Prostate gland (tissue), 2 donors: Measurements from ENCODE around the gene EIF5A. TPM values are rescaled to one million over a fixed set of nuclear protein-coding genes. Genes with fewer than 3 reads are reported as not detected.

ENCODE experiments used
- DNase-seq: peaks from one replicate; pipeline ENCODE4 v3.0.0-alpha.2; 2019; ENCODE audit warnings: low spot score
- H3K27ac ChIP-seq, 2 donors: fragments of 200-600 bp; sonication (generic); 2 replicates each; pipeline ENCODE4 v1.5.1; 2017 to 2019
- H3K27me3 ChIP-seq: fragments of 200-600 bp; sonication (generic); replicated peaks from 2 replicates; pipeline ENCODE4 v1.5.1; 2019; ENCODE audit not compliant: insufficient read depth
- H3K36me3 ChIP-seq, 2 donors: fragments of 200-600 bp; sonication (generic); 1 replicate in 1 of 2; 2 replicates in 1 of 2; pipeline versions ENCODE4 v1.5.1 to v1.8.1; 2017 to 2019
- H3K4me1 ChIP-seq: fragments of 200-600 bp; sonication (generic); replicated peaks from 2 replicates; pipeline ENCODE4 v1.5.1; 2019
- H3K4me3 ChIP-seq, 2 donors: fragments of 200-600 bp; sonication (generic); 2 replicates each; pipeline ENCODE4 v1.5.1; 2017 to 2019
- H3K9me3 ChIP-seq: fragments of 200-600 bp; sonication (generic); 2 replicates; pipeline ENCODE4 v1.5.1; 2017
- CTCF ChIP-seq, 4 experiments: fragments of 200-600 bp in 2 of 4; fragments of 450-650 bp in 2 of 4; sonication (generic) in 2 of 4; IDR thresholded peaks; 1 replicate in 3 of 4; 2 replicates in 1 of 4; pipeline ENCODE4 v1.5.1; 2016 to 2019; ENCODE audit warnings: antibody characterized with exemption in 4 of 4, mild to moderate bottlenecking in 2 of 4, moderate library complexity in 2 of 4
- POLR2A ChIP-seq: fragments of 450-650 bp; IDR thresholded peaks from one replicate; pipeline ENCODE4 v1.6.1; 2016; ENCODE audit warnings: antibody characterized with exemption, mild to moderate bottlenecking
- POLR2AphosphoS5 ChIP-seq: sonication (generic); formaldehyde crosslinking; IDR thresholded peaks from one replicate; pipeline ENCODE4 v1.6.1; 2017; ENCODE audit warnings: antibody characterized with exemption
- WGBS: methylation state at CpG from one replicate; pipeline ENCODE4 v1.1.5; 2018; 5-methylcytosine and 5-hydroxymethylcytosine counted together
- intact Hi-C: fragments of 100-400 bp; cut with DNase I; formaldehyde crosslinking; loops from one replicate; pipeline ENCODE4 v1.14.2; 2022
- small RNA-seq, 2 donors: library from RNA; depleted of rRNA; stranded (forward); fragments of <200 nt; gene quantifications; one replicate each; pipeline ENCODE3, GENCODE V24; 2016
- total RNA-seq, 2 donors: library from RNA; depleted of rRNA; stranded (reverse); fragments of >200 nt; gene quantifications; one replicate each; pipeline ENCODE4 v1.1.0, GENCODE V29; 2016

The EIF5A gene
- total RNA-seq, 2 donors from 2014 or later, result 172 to 195 TPM

- intact Hi-C loops, result loop anchor here (1.0 to 10.0 kb wide), 2 partner anchors 79 to 127 kb away; partner anchors contain the start of genes POLR2A and SLC35G6
- no peaks in the 10 kb centered on the region for H3K27me3 ChIP-seq
- no peaks in the 10 kb centered on the region for H3K36me3 ChIP-seq
- H3K4me1 ChIP-seq, result peaks cover 5% of the 10 kb centered on the region
- no peak overlapping the region for H3K27ac ChIP-seq
- no peak for DNase-seq
- WGBS, result 46% methylated on average over 2 of the region's 2 CpGs
- no peak overlapping the region for H3K4me3 ChIP-seq
- TF ChIP-seq CTCF (IDR thresholded peaks at IDR 0.05) (no peak), POLR2A (no peak), POLR2AphosphoS5 (no peak)
- H3K9me3 ChIP-seq, result no peaks in the 10 kb centered on the region
Observed at GRCh38 chr17:7357381-7357780, 50.0 kb downstream of the EIF5A start.

GRCh38 chr17:7361906-7362305 lies 54.5 kb downstream of the EIF5A start:
- Histone ChIP-seq H3K4me1 (no peaks in the 10 kb centered on the region), H3K27me3 (no peaks in the 10 kb centered on the region), H3K36me3 (no peaks in the 10 kb centered on the region), H3K4me3 (no peak overlapping the region), H3K27ac (no peak overlapping the region), H3K9me3 (no peaks in the 10 kb centered on the region)
- TF ChIP-seq CTCF (IDR thresholded peaks at IDR 0.05) (no peak), POLR2AphosphoS5 (no peak), POLR2A (no peak)
- intact Hi-C loops, result no loop called here
- DNase-seq, result no peak
- WGBS, result 39% methylated on average over 3 of the region's 3 CpGs

Small RNA genes within 50 kb of the gene (small RNA-seq; reads per million reads assigned to genes)
- gene AC026954.2 (0 reads per million in 2 donors), gene RF00019 (0 reads per million in 2 donors)

Other genes starting within 250 kb of the EIF5A start
- 1 to 10 TPM in 1 of 2 donors, under 1 TPM in 1; 0.55 to 5.7 TPM for gene CLEC10A, start 227.4 kb upstream of the EIF5A start, total RNA-seq
- under 1 TPM in 1 of 2 donors, not detected in 1; 0.41 TPM for gene ASGR2, start 192.8 kb upstream of the EIF5A start, total RNA-seq
- 1 to 10 TPM in 1 of 2 donors, under 1 TPM in 1; 0.50 to 9.4 TPM for gene ASGR1, start 128.3 kb upstream of the EIF5A start, total RNA-seq
- gene DLG4, start 87.8 kb upstream of the EIF5A start, total RNA-seq, result 10 to 100 TPM in 1 of 2 donors, 1 to 10 TPM in 1; 9.3 to 31.6 TPM
- 100 to 1,000 TPM; 589 to 593 TPM for gene ACADVL, start 87.7 kb upstream of the EIF5A start, total RNA-seq
- gene DVL2, start 73.1 kb upstream of the EIF5A start, total RNA-seq, result 100 to 1,000 TPM in 1 of 2 donors, 10 to 100 TPM in 1; 52.3 to 116 TPM
- 10 to 100 TPM; 41.2 to 92.5 TPM for gene PHF23, start 68.2 kb upstream of the EIF5A start, total RNA-seq
- 100 to 1,000 TPM; 493 to 527 TPM for gene GABARAP, start 65.2 kb upstream of the EIF5A start, total RNA-seq
- 100 to 1,000 TPM in 1 of 2 donors, 10 to 100 TPM in 1; 61.2 to 107 TPM for gene CTDNEP1, start 55.9 kb upstream of the EIF5A start, total RNA-seq
- gene ELP5, start 55.4 kb upstream of the EIF5A start, total RNA-seq, result 10 to 100 TPM; 50.1 to 65.2 TPM
- 10 to 100 TPM; 42.0 to 45.8 TPM for gene CLDN7, start 45.1 kb upstream of the EIF5A start, total RNA-seq
- 10 to 100 TPM; 13.8 to 27.4 TPM for gene SLC2A4, start 25.9 kb upstream of the EIF5A start, total RNA-seq
- 10 to 100 TPM in 1 of 2 donors, under 1 TPM in 1; 0.64 to 49.1 TPM for gene YBX2, start 13.0 kb upstream of the EIF5A start, total RNA-seq
- gene GPS2, start 7.7 kb downstream of the EIF5A start, total RNA-seq, result 100 to 1,000 TPM in 1 of 2 donors, 10 to 100 TPM in 1; 88.4 to 140 TPM
- 10 to 100 TPM; 15.7 to 36.0 TPM for gene NEURL4, start 21.7 kb downstream of the EIF5A start, total RNA-seq
- gene ACAP1, start 28.9 kb downstream of the EIF5A start, total RNA-seq, result 1 to 10 TPM; 2.5 to 6.5 TPM
- 10 to 100 TPM in 1 of 2 donors, 1 to 10 TPM in 1; 8.9 to 15.2 TPM for gene KCTD11, start 44.5 kb downstream of the EIF5A start, total RNA-seq
- gene TMEM95, start 47.5 kb downstream of the EIF5A start, total RNA-seq, result not detected
- 10 to 100 TPM in 1 of 2 donors, 1 to 10 TPM in 1; 9.9 to 28.4 TPM for gene TNK1, start 73.5 kb downstream of the EIF5A start, total RNA-seq
- gene PLSCR3, start 86.9 kb downstream of the EIF5A start, total RNA-seq, result 10 to 100 TPM; 25.8 to 26.4 TPM
- gene TMEM256, start 96.5 kb downstream of the EIF5A start, total RNA-seq, result 100 to 1,000 TPM in 1 of 2 donors, 10 to 100 TPM in 1; 63.0 to 192 TPM
- gene NLGN2, start 100.2 kb downstream of the EIF5A start, total RNA-seq, result 10 to 100 TPM in 1 of 2 donors, 1 to 10 TPM in 1; 8.6 to 16.2 TPM
- gene SPEM1, start 112.7 kb downstream of the EIF5A start, total RNA-seq, result 1 to 10 TPM in 1 of 2 donors, not detected in 1; 3.6 TPM
- 1 to 10 TPM in 1 of 2 donors, not detected in 1; 5.3 TPM for gene SPEM2, start 118.0 kb downstream of the EIF5A start, total RNA-seq
- gene SPEM3, start 121.2 kb downstream of the EIF5A start, total RNA-seq, result under 1 TPM; 0.09 to 0.11 TPM
- gene TMEM102, start 127.8 kb downstream of the EIF5A start, total RNA-seq, result 10 to 100 TPM in 1 of 2 donors, 1 to 10 TPM in 1; 9.9 to 10.3 TPM
- gene FGF11, start 131.9 kb downstream of the EIF5A start, total RNA-seq, result 1 to 10 TPM; 1.2 to 4.2 TPM
- gene CHRNB1, start 137.4 kb downstream of the EIF5A start, total RNA-seq, result 10 to 100 TPM in 1 of 2 donors, 1 to 10 TPM in 1; 6.9 to 10.4 TPM
- gene ZBTB4, start 172.0 kb downstream of the EIF5A start, total RNA-seq, result 10 to 100 TPM; 60.5 to 69.4 TPM
- gene SLC35G6, start 173.8 kb downstream of the EIF5A start, total RNA-seq, result not detected
- 100 to 1,000 TPM in 1 of 2 donors, 10 to 100 TPM in 1; 79.7 to 217 TPM for gene POLR2A, start 176.7 kb downstream of the EIF5A start, total RNA-seq
- gene TNFSF12, start 241.4 kb downstream of the EIF5A start, total RNA-seq, result 10 to 100 TPM; 29.9 to 47.9 TPM